Panc1 (cell line): Measurements from ENCODE around the gene EEIG2.

Experiments
- CTCF ChIP-seq: fragments of 450-650 bp; IDR thresholded peaks from 2 replicates; pipeline ENCODE4 v1.5.1; 2017; ENCODE audit warnings: mild to moderate bottlenecking
- POLR2AphosphoS5 ChIP-seq: IDR thresholded peaks from 2 replicates; pipeline ENCODE4 v1.6.1; 2012; ENCODE audit warnings: mild to moderate bottlenecking, low read depth, low read length, moderate library complexity
- REST ChIP-seq, 2 experiments: IDR thresholded peaks; 2 replicates each; pipeline ENCODE4 v1.6.1; 2011 to 2012; ENCODE audit warnings: low read depth in 2 of 2, control low read depth in 1 of 2, low read length in 1 of 2, mild to moderate bottlenecking in 1 of 2, moderate library complexity in 1 of 2; ENCODE audit not compliant: insufficient read depth in 1 of 2
- SIN3A ChIP-seq: IDR thresholded peaks from 2 replicates; pipeline ENCODE4 v1.6.1; 2012; ENCODE audit warnings: low read depth, mild to moderate bottlenecking, low read length, moderate library complexity, borderline replicate concordance; ENCODE audit not compliant: insufficient read depth
- TCF7L2 ChIP-seq: IDR thresholded peaks from 2 replicates; pipeline ENCODE4 v1.6.1; 2011; ENCODE audit warnings: mild to moderate bottlenecking, low read depth, low read length, inconsistent platforms

GRCh38 chr1:108532730-108533129 lies 27.2 kb upstream of the EEIG2 start:
- TF ChIP-seq CTCF (no peak), TCF7L2 (no peak), REST (IDR thresholded peaks at IDR 0.05; ENCODE audit: insufficient read depth in 1 of 2, low read depth in 2 of 2, low read length in 1 of 2) (no peak), POLR2AphosphoS5 (no peak), SIN3A (no peak)
